NCI-H1105 (cell line): ENCODE data around the gene GARRE1.
"Not testable (repeated sequence)": the region's sequence is repeated elsewhere in the genome, so short reads cannot be mapped to it uniquely, and the experiment has no call there.

Experiments
- DNase-seq: peaks from one replicate; lab custom pipeline; 2025; lab: John Stamatoyannopoulos, UW

Gene GARRE1

GRCh38 chr19:34260771-34261173 lies 6.4 kb downstream of the GARRE1 start:
- DNase-seq = no peak

GRCh38 chr19:34261334-34262109 lies 7.2 kb downstream of the GARRE1 start:
- no peak for DNase-seq

- DNase-seq = no peak
Observed at GRCh38 chr19:34263745-34264237, 9.4 kb downstream of the GARRE1 start.

GRCh38 chr19:34265221-34265650 lies 10.9 kb downstream of the GARRE1 start:
- DNase-seq = no peak

- DNase-seq = no peak
Observed at GRCh38 chr19:34269081-34269480, 14.7 kb downstream of the GARRE1 start.

GRCh38 chr19:34269489-34269888 lies 15.1 kb downstream of the GARRE1 start:
- DNase-seq = no peak

- DNase-seq = no peak
Observed at GRCh38 chr19:34269968-34270621, 15.7 kb downstream of the GARRE1 start.

GRCh38 chr19:34273121-34273520 lies 18.8 kb downstream of the GARRE1 start:
- no peak for DNase-seq

- no peak for DNase-seq
Observed at GRCh38 chr19:34274284-34274826, 20.0 kb downstream of the GARRE1 start.

GRCh38 chr19:34274827-34275625 lies 20.7 kb downstream of the GARRE1 start:
- DNase-seq = no peak

- DNase-seq = no peak
Observed at GRCh38 chr19:34275705-34276104, 21.4 kb downstream of the GARRE1 start.

GRCh38 chr19:34276614-34277013 lies 22.3 kb downstream of the GARRE1 start:
- no peak for DNase-seq

GRCh38 chr19:34277244-34277643 lies 22.9 kb downstream of the GARRE1 start:
- no peak for DNase-seq

- DNase-seq = no peak
Observed at GRCh38 chr19:34278783-34279182, 24.4 kb downstream of the GARRE1 start.

GRCh38 chr19:34281444-34281843 lies 27.1 kb downstream of the GARRE1 start:
- not testable (repeated sequence) for DNase-seq

GRCh38 chr19:34282611-34283519 lies 28.5 kb downstream of the GARRE1 start:
- no peak for DNase-seq

GRCh38 chr19:34284505-34284904 lies 30.2 kb downstream of the GARRE1 start:
- no peak for DNase-seq

GRCh38 chr19:34287662-34288140 lies 33.3 kb downstream of the GARRE1 start:
- no peak for DNase-seq

GRCh38 chr19:34288381-34288780 lies 34.0 kb downstream of the GARRE1 start:
- DNase-seq = no peak

- no peak for DNase-seq
Observed at GRCh38 chr19:34291235-34291634, 36.9 kb downstream of the GARRE1 start.

GRCh38 chr19:34295103-34295502 lies 40.7 kb downstream of the GARRE1 start:
- DNase-seq = no peak
